GM21526 (cell line): ENCODE data around the gene RAD9B.
A peak's percentile ranks its signal among the peaks of the same experiment; 100 is the strongest.
"Not testable (repeated sequence)": the region's sequence is repeated elsewhere in the genome, so short reads cannot be mapped to it uniquely, and the experiment has no call there.

ENCODE experiments used
- ATAC-seq: cut with Tn5 transposase; IDR thresholded peaks from one replicate; pipeline ENCODE4 v1.9.1; 2021; ENCODE audit warnings: moderate library complexity; ENCODE audit not compliant: unreplicated experiment, low FRiP score

RAD9B gene

DNA sequence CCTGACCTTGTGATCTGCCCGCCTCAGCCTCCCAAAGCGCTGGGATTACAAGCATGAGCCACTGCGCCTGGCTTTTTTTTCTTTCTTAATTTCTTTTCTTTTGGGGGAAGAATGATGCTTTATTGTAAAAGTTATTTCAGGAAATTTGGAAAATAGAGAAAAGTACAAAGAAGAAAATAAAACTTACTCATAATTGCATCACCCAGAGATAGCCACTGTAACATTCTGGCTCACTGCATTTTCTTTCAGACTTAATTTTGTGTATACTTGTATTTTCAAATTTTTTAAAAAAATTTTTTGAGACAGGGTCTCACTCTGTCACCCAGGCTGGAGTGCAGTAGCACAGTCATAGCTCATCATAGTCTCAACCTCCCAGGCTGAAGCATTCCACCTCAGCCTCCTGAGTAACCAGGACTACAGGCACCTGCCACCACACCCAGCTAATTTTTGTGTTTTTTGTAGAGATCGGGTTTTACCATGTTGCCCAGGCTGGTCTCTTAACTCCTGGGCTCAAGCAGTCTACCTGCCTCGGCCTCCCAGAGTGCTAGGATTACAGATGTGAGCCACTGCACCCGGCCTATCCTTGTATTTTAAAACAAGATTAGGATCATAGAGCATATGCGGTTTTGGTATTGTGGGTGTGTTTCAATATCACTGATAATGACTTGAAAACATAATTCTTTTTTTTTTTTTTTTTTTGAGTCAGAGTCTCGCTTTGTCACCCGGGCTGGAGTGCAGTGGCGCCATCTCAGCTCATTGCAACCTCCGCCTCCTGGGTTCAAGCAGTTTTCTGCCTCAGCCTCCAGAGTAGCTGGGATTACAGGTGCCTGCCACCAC is 19.0 kb downstream of the RAD9B start:
- ATAC-seq: not testable (repeated sequence)

DNA sequence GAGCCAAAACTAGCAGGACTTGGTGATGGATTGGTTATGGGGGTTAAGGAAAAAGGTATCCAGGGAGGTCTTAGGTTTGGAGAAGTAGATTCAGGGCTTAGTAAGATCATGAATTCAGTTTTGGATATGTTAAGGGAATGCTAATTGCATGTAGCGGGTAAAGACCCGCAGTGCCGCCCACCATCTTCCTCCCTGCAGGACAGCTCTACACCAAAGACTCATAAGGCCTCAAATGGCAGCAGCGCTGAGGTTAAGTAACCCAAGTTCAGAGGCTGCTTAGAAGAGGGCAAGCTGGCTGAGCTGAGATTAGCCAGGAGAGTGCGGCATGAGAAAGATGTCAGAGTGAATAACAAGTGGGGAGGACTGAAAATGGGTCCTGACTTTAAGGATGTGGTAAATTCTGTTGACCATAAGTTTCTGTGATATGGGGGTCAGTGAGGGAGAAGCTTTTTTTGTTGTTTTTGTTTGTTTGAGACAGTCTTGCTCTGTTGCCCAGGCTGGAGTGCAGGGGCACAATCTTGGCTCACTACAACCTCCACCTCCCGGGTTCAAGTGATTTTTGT is 26.2 kb downstream of the RAD9B start:
- no peak for ATAC-seq

DNA sequence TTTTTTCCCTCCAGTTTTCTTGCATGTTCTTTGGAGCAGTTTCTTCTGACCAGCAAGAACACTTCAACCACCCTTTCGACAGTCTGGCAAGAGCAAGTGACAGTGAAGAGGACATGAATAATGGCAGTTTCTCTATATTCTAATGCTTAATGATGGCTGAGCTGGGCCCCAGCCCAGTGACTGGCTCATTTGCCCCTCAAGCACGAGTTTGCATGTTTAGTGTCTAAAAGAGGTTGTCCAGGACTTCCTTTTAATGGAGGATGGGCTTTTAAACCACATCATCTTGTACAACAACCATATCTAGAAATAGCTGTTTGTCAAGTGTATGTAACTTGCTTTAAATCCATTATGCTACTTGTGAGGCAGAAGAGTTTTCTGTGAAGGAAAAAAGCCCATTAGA is 28.4 kb downstream of the RAD9B start:
- ATAC-seq: no peak

DNA sequence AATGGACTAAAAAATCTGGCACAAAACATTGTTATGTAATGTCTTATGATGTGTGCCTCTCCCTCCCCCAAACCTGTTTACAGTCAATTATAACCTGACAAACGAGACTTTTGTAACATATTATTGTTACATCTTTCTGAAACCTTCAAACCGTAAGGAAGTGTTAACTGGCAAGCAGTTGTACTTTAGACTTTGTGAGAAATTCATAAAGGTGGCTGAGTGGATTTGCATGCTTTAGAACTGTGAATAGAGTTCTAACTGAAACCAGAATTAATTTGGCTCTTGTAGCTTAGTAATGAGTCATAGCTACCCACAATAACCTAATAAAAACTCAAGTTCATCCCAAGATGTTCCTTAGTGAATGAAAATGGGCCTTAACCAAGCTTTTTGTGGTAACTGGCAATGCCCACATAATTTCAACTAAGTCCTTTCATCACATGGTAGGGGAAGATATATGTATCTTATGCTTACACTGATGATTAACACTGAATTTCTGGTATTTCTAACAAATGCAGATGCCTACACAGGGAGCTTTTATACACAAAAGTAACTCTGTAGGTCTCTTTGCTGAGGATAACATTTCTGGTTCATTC is 29.7 kb downstream of the RAD9B start:
- ATAC-seq: peak; percentile 71

DNA sequence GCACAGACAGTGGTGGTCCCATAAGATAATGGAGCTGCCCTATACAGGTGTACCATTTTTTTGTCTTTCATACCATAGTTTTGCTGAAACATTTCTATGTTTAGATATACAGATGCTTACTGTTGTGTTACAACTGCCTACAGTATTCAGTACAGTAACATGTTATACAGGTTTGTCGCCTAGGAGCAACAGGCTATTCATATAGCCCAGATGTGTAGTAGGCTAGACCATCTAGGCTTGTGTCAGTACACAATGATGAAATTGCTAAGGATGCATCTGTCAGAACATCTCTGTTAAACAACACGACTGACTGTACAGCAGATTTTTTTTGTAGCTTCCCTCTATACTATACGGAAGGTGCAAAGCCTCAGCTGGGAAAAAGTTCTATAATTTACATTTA is 30.5 kb downstream of the RAD9B start:
- no peak for ATAC-seq

DNA sequence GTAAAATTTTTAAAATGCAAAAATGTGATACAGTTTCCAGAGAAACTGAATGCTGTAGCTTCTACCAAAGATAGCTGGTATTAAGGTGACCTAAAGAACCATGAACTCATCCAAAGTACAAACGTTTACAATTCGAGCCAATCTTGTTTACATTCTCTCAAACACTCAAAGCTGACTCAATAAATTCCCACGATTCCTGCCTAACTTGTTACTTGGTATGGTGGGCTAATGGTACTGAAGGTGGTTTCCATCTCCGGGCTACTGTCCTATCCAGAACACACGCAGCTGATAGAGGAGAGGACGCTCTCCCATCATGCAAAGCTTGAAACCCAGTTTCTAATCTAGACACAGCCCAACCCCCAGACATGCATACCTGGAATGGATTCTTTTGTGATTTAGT is 31.5 kb downstream of the RAD9B start:
- ATAC-seq: no peak

DNA sequence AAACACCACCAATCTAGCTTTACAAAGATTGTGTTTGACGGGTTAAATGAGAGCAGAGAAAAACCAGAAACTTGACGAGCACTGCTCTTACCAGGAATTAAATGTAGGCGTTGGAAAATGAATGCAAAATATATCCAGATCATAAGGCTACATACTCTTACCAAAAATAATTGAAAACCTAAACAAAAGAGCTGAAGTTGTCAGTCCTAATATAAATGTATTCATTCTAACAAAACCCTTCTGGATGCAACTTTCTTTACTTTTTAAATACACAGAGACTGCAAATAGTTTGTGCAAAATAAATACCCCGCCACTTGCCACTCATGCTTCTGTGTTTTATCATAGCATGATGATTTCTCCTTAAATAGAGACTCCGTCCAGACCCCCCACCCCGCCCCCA is 32.7 kb downstream of the RAD9B start:
- no peak for ATAC-seq

DNA sequence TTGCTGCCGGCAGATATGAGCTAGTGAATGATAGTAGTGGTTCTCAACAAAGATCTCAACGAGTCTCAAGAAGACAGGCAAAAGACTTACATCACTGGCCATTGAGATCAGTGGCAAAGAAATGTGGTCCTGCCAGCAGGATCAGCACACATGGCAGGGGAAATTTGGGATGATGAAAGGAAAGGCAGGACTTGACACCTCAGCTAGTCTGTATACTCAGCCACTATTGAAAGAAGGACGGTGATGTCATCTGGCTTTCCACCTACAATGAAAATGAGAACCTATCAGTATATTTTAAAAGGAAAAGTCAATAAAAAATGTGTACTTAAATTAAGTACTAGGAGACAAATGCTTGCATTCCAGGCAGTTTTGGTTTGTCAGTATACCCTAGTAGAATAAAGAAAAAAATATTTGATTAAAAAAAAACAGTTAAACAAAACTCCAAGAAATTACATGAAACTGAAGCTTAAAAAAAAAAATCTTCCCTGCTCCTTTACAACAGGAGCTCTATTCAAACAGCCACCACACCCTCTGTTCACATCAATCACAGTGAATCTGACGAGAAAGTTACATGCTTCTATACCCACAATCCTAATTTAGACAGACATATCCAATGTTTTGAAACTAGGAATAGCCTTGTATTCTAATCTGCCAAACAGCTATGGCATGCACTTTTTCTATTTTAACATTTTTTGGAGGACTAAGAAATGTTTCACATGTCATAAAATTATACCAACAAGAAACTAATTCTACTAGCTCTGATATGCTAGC is 34.9 kb downstream of the RAD9B start:
- ATAC-seq: no peak

DNA sequence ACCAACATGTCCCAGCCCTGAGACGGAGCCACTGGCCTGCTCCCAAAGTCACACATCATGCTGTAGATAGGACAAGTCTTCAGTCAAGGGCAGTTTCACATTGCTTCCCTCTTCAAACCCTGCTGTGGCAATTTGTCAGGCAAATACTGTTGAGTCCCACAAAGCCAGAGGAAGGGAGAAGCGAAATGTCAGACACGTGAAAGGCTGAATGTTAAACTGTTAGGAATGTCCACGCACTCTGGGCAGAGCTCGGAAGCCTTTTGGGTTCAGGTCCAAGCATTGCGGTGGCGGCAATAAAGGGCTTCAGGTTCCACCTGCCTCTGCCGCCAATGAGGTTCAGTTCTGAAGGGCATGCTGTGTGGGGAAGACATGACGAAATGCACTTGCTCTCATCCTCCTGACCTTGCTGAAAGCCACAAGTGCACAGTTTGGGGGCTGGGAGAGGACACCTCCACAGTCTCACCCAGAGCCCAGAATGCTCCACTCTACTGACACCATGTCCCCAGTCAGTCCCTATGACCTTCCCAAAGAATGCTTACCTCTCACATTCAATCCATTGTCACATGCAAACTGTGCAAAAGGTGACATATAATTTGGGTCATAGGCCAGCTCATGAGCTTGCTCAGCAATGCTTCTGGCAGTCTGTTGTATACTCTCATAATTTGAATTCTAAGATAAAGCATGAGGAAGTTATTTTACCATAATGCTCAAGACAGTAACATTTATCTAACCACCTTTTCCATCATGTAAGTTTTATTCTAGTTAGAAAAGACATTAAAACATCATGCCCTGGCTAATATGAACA is 35.7 kb downstream of the RAD9B start:
- ATAC-seq: no peak

DNA sequence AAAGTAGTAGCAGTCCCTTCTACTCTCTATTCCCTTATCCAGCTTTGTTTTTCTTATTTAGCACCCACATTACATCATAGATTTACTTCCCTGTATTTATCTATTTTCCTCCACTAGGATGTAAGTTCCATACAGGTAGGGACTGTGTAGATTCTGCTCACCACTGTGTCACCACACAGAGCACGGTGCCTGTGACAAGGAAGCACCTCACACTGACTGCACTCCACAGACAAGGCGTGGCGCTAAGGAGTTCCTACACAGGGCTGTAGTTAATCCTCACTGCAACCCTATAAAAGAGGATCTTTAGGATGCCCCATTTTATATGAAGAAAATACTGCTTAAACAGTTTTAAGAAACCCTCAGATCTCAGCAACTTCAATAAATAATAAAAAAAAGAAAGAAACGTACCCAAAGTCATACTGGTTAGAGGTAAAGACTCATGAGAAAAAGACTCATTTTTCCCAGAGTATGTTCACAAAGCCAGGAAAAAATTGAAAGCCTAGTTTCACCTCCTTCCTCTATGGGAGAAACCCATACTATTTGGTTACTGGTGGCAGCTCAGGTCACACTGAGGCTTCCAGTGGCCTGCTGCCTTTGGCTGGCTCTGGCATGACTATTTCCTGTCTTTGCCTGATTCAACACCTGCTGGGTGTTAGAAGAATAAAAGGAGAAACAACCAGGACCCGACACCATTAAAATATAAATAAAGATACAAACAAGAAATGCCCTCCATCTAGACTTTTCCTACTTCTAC is 36.9 kb downstream of the RAD9B start:
- no peak for ATAC-seq

DNA sequence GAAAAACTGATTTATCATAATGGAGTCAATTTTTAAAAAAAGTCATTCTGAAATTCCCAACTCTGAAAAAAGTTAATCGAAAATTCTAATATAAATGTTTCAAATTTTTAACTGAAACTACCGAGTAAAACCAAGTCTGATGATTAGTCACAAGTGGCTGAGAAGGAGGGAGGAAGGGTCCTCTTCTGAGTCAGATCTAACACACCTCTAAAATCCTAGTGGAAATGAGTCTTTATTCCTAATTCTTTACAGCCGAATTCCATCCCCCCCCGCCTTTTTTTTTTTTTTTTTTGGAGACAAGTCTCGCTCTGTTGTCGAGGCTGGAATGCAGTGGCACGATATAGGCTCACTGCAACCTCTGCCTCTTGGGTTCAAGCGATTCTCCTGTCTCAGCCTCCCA is 37.9 kb downstream of the RAD9B start:
- ATAC-seq: no peak

DNA sequence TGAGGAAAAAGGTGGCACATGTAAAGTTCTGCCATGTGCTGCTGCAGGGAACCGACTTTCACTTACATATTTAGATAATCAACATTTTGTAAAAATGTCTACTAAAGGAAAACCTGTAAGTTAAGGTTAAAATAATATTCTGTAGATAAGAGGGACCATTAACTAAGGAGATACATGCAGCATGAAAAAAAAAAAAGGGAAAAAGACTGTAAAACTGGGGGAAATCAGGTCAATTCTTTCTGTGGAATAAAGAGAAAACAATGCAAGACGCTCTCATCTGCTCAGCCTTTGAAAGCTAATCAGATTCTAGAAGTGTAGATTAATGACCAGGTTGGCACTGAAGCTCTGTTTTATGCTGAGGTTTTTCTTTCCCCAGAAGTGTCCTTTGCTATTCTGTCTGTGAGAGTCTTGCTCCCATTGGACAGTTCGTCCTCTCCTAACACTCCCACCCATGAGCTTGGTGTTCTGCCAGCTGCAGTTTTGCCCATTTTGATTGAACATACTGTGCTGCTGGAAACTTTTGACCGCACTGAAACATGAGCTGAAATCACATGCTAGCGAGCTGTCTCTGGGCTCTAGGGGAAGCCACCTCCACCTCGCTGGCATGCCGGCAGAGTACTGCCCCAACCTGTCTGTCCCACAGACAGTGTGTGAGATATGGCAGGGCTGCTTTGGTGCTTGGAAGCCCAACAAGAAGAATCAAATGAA is 41.3 kb downstream of the RAD9B start:
- ATAC-seq: no peak

DNA sequence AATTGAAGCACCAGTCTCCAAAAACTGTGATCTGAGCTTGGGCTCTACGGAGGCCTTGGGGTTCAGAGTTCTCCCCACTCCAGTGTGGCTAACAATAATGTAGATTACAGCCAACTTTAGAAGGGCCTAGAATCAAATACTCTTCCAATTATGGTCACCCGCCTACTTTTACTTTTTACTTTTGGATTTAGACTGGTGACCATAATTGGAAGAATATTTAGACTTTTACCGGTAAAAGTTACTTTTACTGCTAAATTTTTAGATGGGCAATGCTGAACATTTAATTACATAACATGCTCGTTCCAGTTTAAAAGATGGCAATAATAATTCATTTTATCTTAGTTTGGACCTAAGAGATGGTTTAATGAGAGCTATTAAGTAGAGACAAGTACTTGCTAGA is 41.8 kb downstream of the RAD9B start:
- ATAC-seq: no peak

DNA sequence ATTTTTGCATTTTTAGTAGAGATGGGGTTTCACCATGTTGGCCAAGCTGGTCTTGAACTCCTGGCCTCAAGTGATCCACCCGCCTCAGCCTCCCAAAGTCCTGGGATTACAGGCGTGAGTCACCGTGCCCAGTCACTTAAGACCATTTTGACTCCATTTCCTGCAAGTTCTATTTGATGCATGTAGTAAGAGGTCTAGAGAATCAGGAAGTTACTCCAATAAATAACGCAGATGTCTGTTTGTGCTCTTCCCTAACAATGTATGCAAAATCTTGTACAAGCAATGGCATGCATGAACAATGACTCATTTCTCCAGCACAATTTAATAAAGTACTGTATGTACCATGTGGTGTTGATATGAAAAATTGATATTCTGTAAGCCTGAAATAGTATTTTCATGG is 43.1 kb downstream of the RAD9B start:
- ATAC-seq: not testable (repeated sequence)

DNA sequence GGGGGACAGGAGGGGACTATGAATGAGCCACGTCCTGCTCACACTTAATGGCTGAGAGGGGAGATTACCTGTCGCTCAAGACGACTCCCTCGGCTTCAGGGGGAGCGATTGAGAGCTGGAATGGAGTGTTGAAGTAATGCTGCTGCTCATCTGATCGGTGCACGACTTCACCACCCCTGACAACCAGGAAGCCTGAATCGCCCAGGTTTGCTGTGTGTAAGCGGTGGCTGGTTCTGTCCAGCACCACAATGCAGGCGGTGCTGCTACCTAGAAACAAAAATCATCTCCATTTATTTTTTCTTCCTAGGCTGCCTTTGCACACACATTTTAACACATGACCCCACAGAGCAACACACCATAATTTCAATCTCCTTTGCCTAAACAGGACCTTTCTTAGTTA is 43.7 kb downstream of the RAD9B start:
- ATAC-seq: no peak

DNA sequence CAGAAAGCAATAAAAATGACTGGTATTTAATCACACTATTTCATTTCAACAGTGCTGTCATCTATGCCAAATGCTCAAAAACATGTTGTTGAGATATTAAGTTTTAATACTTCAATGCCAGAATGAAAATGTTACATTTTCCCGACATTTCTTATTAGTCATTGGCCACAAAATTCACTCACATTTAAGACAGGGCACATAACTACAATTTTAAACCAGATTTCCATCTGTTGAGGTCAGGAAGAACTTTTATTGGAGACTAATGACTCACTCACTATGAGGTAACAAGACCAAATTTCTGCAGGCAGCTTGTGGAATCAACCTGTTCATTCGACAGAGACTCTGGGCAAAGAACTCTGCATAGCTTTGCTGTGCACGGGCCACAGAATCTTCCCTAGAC is 44.2 kb downstream of the RAD9B start:
- no peak for ATAC-seq

DNA sequence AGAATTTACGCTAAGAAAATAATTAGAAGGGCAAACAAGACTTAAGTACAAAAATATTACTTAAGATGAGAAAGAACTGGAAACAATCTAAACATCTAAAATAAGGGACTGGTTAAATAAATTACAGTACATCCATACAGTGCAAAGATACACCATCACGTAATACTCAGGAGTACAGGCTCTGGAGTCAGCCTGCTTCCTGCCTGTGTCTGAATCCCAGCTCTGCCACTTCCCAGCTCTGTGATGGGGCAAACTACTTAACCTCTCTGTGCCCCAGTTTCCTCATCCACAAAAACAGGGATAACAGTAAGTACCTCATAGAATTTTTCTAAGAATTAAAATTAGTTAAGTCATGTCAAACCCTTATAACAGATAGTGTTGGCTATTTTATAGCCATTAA is 45.0 kb downstream of the RAD9B start:
- no peak for ATAC-seq

DNA sequence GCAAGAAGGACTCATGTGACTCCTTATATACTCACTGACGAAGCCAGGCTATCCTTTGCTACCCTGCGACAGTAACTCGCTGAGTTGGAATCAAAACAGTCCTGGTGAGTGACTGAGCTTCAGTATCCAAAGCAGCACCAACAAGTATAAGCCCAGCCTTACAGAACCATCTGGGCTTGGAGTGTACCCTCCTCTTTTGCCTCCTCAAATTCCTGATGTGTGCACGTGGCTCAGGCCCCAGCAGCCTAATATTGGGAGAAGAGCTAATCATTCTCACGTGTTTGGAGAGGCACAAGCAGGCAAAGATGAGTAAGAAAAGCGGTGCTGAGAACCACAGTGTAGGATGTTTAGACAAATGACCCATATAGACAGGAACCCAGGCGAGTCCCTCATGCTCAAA is 46.5 kb downstream of the RAD9B start:
- no peak for ATAC-seq

DNA sequence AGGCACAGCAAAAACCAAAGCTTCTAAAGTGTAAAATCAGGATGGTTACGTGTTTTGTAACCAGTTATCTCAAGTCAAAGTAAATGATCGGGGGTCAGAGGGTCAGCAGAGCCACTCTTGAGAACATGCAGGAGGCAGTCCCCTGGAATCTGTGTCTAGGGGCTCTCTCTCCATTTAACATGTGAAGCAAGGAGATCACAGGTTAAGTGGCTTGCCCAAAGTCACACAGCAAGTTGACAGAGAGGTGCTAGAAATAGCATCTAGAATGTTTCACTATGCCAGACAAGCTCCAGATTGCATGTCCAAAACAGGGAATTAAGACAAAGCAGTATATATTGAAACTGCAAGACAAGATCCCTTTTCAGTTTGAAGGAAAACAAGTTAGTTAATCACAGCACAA is 47.6 kb downstream of the RAD9B start:
- ATAC-seq: no peak
